Activated CD4-positive, CD25-positive, alpha-beta regulatory T cell (primary cell): ENCODE results near the gene CCT3.

Experiments used
- DNase-seq, 4 experiments: peaks; one replicate each; lab custom pipeline; 2025; lab: John Stamatoyannopoulos, UW

The CCT3 gene

GRCh38 chr1:156281281-156281680 is 56.8 kb downstream of the CCT3 start:
- no peak for DNase-seq

GRCh38 chr1:156279837-156280236 is 58.3 kb downstream of the CCT3 start:
- DNase-seq: no peak

GRCh38 chr1:156276966-156277381 is 61.1 kb downstream of the CCT3 start:
- no peak for DNase-seq

GRCh38 chr1:156276532-156276931 is 61.6 kb downstream of the CCT3 start:
- DNase-seq: no peak

GRCh38 chr1:156270314-156270713 is 67.8 kb downstream of the CCT3 start:
- no peak for DNase-seq

- DNase-seq: no peak
Measured at GRCh38 chr1:156268336-156268735, 69.8 kb downstream of the CCT3 start.

GRCh38 chr1:156266051-156266450 is 72.0 kb downstream of the CCT3 start:
- no peak for DNase-seq

- no peak for DNase-seq
Measured at GRCh38 chr1:156263288-156263655, 74.8 kb downstream of the CCT3 start.

- DNase-seq: no peak
Measured at GRCh38 chr1:156262461-156263287, 75.4 kb downstream of the CCT3 start.

- no peak for DNase-seq
Measured at GRCh38 chr1:156260896-156261295, 77.2 kb downstream of the CCT3 start.

- DNase-seq: no peak
Measured at GRCh38 chr1:156259805-156260204, 78.3 kb downstream of the CCT3 start.
